ENCODE data around the gene ATP11A.

GRCh38 chr13:112879283-112879833 is 189.5 kb downstream of the ATP11A start:
- TF ChIP-seq POLR2A (IDR thresholded peaks at IDR 0.05) (no peak), CTCF (IDR thresholded peaks at IDR 0.05) (no peak)
